22Rv1 (cell line): ENCODE data around the gene C1orf210.

Source experiments
- H3K27ac ChIP-seq: fragments of 450-650 bp; 2 replicates; pipeline ENCODE4 v1.5.1; 2017
- ZFX ChIP-seq: fragments of 450-650 bp; IDR thresholded peaks from 2 replicates; pipeline ENCODE4 v1.6.1; 2017; ENCODE audit warnings: antibody characterized with exemption, borderline replicate concordance
- TF ChIP-seq, protein P1 (sequence below): fragments of 450-650 bp; IDR thresholded peaks from 2 replicates; pipeline ENCODE4 v1.5.1; 2017; ENCODE audit warnings: mild to moderate bottlenecking

The C1orf210 gene

DNA sequence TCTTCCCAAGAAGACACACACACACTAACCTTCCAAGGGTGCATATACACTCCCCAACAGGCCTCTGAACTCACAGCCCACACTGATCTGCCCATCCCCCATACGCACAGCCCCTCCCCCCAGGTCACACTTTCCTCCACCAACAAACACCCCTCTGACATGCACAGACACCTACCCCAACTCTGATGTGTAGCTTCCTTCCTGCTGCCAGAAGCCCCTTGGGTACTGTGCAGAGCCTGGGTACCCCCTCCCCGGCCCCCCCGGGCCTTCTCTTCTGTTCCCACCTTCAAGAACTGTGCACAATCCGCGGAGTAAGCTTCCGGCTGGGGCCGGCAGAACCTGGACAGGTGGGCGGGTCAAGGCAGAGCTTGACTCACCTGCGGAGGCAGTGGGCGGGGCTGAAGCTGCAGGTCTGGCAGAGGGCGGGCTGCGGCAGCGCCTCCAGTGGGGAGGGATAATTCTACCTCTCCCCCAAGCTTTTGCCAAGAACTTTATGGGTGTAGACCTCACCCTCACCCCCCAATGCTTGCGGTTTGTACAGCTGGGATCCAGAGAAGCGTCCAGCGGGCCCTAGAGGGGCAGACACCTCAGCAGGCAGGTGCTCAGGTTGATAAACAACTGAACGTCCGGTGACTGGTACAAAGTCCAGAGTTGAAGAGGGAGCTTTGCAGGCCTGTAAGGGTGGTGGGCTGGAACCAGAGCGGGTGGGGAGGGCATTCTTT lies at the start of gene C1orf210:
Gene C1orf210, minus strand, starts transcription at position 313 of the 722 bp plus-strand sequence. CDS start 2,311 bp downstream, outside the sequence.
- TF ChIP-seq, protein P1, sequence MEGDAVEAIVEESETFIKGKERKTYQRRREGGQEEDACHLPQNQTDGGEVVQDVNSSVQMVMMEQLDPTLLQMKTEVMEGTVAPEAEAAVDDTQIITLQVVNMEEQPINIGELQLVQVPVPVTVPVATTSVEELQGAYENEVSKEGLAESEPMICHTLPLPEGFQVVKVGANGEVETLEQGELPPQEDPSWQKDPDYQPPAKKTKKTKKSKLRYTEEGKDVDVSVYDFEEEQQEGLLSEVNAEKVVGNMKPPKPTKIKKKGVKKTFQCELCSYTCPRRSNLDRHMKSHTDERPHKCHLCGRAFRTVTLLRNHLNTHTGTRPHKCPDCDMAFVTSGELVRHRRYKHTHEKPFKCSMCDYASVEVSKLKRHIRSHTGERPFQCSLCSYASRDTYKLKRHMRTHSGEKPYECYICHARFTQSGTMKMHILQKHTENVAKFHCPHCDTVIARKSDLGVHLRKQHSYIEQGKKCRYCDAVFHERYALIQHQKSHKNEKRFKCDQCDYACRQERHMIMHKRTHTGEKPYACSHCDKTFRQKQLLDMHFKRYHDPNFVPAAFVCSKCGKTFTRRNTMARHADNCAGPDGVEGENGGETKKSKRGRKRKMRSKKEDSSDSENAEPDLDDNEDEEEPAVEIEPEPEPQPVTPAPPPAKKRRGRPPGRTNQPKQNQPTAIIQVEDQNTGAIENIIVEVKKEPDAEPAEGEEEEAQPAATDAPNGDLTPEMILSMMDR = peak; percentile 84
- no peak for TF ChIP-seq ZFX

DNA sequence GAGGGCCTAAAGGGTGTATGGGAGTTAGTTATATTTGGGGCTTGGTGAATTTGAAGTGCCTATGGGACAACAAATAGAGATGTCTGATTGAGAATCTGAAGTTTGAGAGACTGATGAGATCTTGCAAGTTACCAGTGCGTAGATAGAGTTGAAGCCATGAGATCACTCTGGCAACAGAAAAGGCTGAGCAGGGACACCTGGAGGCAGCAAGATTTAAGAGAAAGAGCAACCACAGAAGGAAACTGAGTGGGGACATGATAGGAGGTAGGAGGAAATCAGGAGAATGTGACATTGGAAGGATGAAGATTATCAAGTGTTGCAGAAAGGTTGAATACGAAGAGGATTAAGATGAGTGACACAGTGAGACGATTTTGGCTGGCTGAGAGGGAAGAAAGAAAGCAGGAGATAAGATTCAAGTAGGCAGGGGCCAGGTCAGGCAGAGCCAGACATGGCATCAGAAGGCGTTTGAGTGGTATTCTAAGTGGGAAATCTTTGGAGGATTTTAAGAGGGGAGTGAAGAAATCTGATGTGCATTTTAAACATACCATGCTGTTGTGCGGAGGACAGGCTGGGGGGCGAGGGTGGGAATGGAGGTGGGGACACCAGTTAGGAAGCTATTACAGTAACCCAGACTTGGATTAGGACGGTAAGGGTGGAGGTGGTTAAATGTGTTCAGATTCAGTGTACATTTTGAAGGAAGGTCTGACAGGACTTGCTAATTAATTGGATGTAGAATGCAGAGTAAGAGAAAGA lies 49.2 kb upstream of the C1orf210 start:
- no peak overlapping the region for H3K27ac ChIP-seq
- TF ChIP-seq ZFX = no peak
- TF ChIP-seq, protein P1 = no peak

More for the DNA sequence above, at the start of gene C1orf210:
- peak within 1 kb of the TSS; percentile 58 for H3K27ac ChIP-seq

DNA sequence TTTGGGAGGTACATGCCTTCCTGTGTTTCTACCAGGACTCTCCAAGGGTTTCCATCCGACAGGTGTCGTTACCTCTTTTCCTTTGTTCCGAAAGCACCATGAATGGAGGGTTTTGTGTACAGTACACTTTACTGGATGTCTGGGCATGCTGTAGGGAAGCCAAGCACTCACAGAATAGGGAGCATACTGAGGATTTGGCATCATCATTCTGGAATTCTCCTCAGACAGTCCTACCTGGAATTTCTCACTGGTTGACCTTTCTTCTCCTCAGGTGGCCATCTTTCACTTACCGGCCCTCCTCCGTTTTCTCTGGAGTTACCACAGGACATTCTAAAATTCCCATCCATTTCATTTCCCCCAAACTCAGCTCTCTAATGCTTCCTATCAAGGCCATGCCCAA lies 46.3 kb upstream of the C1orf210 start:
- H3K27ac ChIP-seq = no peak overlapping the region
- no peak for TF ChIP-seq ZFX
- TF ChIP-seq, protein P1 = no peak

GRCh38 chr1:43329995-43330751 lies 44.8 kb upstream of the C1orf210 start:
- TF ChIP-seq, protein P1 = no peak
- no peak for TF ChIP-seq ZFX

DNA sequence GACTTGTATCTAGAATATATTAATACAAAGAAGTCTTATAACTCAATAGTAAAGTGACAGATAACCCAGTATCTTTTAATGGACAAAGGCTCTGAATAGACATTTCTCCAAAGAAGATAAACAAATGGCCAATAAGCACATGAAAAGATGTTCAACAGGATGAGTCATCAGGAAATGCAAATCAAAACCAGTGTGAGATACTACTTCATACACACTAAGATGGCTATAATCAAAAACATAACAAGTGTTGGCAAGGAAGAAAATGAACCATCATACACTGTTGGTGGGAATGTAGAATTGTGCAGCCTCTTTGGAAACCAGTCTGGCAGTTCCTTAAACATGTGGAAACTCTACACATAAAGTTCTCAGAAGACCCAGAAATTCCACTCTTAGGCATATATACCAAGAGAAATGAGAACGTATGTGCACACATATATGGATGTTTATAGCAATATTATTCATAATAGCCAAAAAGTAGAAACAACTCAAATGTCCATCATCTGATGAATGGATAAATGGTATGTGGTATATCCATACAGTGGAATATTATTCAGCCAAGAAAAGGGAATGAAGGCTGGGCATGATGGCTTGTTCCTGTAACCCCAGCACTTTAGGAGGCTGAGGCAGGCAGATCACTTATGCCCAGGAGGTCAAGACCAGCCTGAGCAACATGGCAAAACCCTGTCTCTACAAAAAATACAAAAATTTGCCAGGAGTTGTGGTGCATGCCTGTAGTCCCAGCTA lies 42.3 kb upstream of the C1orf210 start:
- TF ChIP-seq, protein P1 = no peak
- no peak for TF ChIP-seq ZFX

More at GRCh38 chr1:43329995-43330751, 44.8 kb upstream of the C1orf210 start:
- H3K27ac ChIP-seq = no peak overlapping the region

GRCh38 chr1:43325381-43325780 lies 40.0 kb upstream of the C1orf210 start:
- no peak overlapping the region for H3K27ac ChIP-seq
- TF ChIP-seq, protein P1 = no peak
- TF ChIP-seq ZFX = no peak

More for the DNA sequence above, 42.3 kb upstream of the C1orf210 start:
- no peak overlapping the region for H3K27ac ChIP-seq
